Natural killer cell (primary cell): ENCODE measurements around the gene CAVIN2. TPM values are rescaled to one million over a fixed set of nuclear protein-coding genes. Genes with fewer than 3 reads are reported as not detected.
A peak's percentile ranks its signal among the peaks of the same experiment; 100 is the strongest.

Experiments
- ATAC-seq, 3 donors: fragments of 150-1000 bp in 2 of 3; fragments of 200-7000 bp in 1 of 3; cut with Tn5 transposase; 1 replicate in 1 of 3; 2 replicates in 2 of 3; pipeline ENCODE4 v1.10.0; 2021; ENCODE audit warnings: mild to moderate bottlenecking in 2 of 3, moderate library complexity in 2 of 3
- DNase-seq, 2 donors: peaks; one replicate each; pipeline versions ENCODE4 v3.0.0 to v3.0.0-alpha.2; 2013 to 2021; ENCODE audit warnings: mixed read lengths in 1 of 2
- H3K27ac ChIP-seq: one replicate; pipeline ENCODE4 v1.5.1; 2013; ENCODE audit warnings: mild to moderate bottlenecking, low read length
- H3K27me3 ChIP-seq: one replicate; pipeline ENCODE4 v1.6.1; 2013; ENCODE audit warnings: low read length; ENCODE audit not compliant: control insufficient read depth, insufficient read depth
- H3K36me3 ChIP-seq: one replicate; pipeline ENCODE4 v1.6.1; 2013; ENCODE audit warnings: low read length; ENCODE audit not compliant: control insufficient read depth, insufficient read depth
- H3K4me1 ChIP-seq: one replicate; pipeline ENCODE4 v1.6.1; 2013; ENCODE audit warnings: low read length; ENCODE audit not compliant: control insufficient read depth, insufficient read depth
- H3K4me3 ChIP-seq: one replicate; pipeline ENCODE4 v1.5.1; 2013; ENCODE audit warnings: low read length
- H3K9me3 ChIP-seq: one replicate; pipeline ENCODE4 v1.6.1; 2013; ENCODE audit warnings: low read length; ENCODE audit not compliant: control insufficient read depth, insufficient read depth
- H3K27ac Mint-ChIP-seq, 2 donors: one replicate each; pipeline ENCODE4 v1.8.0; 2022; ENCODE audit warnings: mild to moderate bottlenecking in 2 of 2, mixed read lengths in 2 of 2, moderate library complexity in 1 of 2
- H3K27me3 Mint-ChIP-seq, 2 donors: one replicate each; pipeline ENCODE4 v1.8.0; 2022; ENCODE audit warnings: low read depth in 2 of 2, mixed read lengths in 2 of 2
- H3K36me3 Mint-ChIP-seq: one replicate; pipeline ENCODE4 v1.8.0; 2022; ENCODE audit warnings: mixed read lengths
- H3K4me1 Mint-ChIP-seq, 2 donors: one replicate each; pipeline ENCODE4 v1.8.0; 2022; ENCODE audit warnings: mixed read lengths in 2 of 2
- H3K4me3 Mint-ChIP-seq: one replicate; pipeline ENCODE4 v1.8.0; 2022; ENCODE audit warnings: mild to moderate bottlenecking, moderate library complexity, mixed read lengths
- H3K9me3 Mint-ChIP-seq, 2 donors: one replicate each; pipeline ENCODE4 v1.8.0; 2022; ENCODE audit warnings: mixed read lengths in 2 of 2
- CTCF ChIP-seq: fragments of 200-600 bp; IDR thresholded peaks from one replicate; pipeline ENCODE4 v1.8.0; 2022; ENCODE audit warnings: antibody characterized with exemption
- WGBS: methylation state at CpG from one replicate; pipeline ENCODE4 v1.1.7; 2013; ENCODE audit warnings: missing lambda C conversion rate; ENCODE audit not compliant: insufficient coverage; 5-methylcytosine and 5-hydroxymethylcytosine counted together
- intact Hi-C: fragments of 100-400 bp; cut with micrococcal nuclease; formaldehyde crosslinking; loops from one replicate; pipeline ENCODE4 v1.14.2; 2022
- total RNA-seq, 4 donors: library from RNA; stranded (reverse); fragments of 120-200 nt in 1 of 4; gene quantifications; one replicate each; pipeline versions ENCODE4 v1.2.3 to v1.2.4, GENCODE V29; 2013 to 2022

Gene CAVIN2
- total RNA-seq, 3 donors from 2014 or later (not counting 1 experiment from before 2014, with no cell fraction given), result 1.9 to 23.7 (median 9.9) TPM

GRCh38 chr2:191836853-191837769 lies 9.8 kb downstream of the CAVIN2 start:
- 35% methylated on average over 9 of the region's 9 CpGs for WGBS
- H3K27me3 Mint-ChIP-seq, result peaks cover 0 to 2% of the 10 kb centered on the region in 2 donors
- no peaks in the 10 kb centered on the region for H3K9me3 Mint-ChIP-seq
- H3K36me3 ChIP-seq, result no peaks in the 10 kb centered on the region
- no peaks in the 10 kb centered on the region for H3K27me3 ChIP-seq
- DNase-seq (no peak), ATAC-seq (no peak)
- peaks cover 10% of the 10 kb centered on the region for H3K4me1 ChIP-seq
- peak overlapping the region in 1 of 2 donors; percentile 47 for H3K27ac Mint-ChIP-seq
- no peaks in the 10 kb centered on the region for H3K9me3 ChIP-seq
- TF ChIP-seq CTCF, result no peak
- H3K4me3 Mint-ChIP-seq, result no peak overlapping the region
- H3K36me3 Mint-ChIP-seq, result no peaks in the 10 kb centered on the region
- peaks cover 9 to 11% of the 10 kb centered on the region in 2 donors for H3K4me1 Mint-ChIP-seq
- intact Hi-C loops, result no loop called here
- H3K4me3 ChIP-seq, result no peak overlapping the region
- no peak overlapping the region for H3K27ac ChIP-seq

DNA sequence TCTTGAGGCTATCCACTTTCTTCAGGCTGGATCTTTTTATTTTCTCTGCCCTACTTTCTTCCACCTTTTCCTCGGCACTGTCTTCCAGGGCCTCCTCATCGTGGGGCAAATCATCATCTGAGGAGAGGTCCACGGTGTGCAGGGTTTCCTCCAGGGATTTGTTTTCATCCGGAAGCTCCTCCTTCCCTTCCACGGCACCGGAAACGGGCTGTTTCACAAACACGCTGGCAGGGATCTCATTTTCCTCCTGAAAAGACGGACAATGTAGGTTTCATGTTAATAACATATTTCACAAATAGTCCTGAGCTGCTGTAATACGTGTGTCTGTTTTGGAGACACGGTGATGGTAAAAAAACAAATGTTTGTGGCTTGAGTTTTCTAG lies 10.4 kb downstream of the CAVIN2 start:
- Histone ChIP-seq H3K27me3 (no peaks in the 10 kb centered on the region), H3K27ac (no peak overlapping the region), H3K4me1 (peaks cover 10% of the 10 kb centered on the region), H3K9me3 (no peaks in the 10 kb centered on the region), H3K36me3 (no peaks in the 10 kb centered on the region), H3K4me3 (no peak overlapping the region)
- DNase-seq, result no peak
- Mint-ChIP-seq H3K4me1 (peaks cover 9 to 11% of the 10 kb centered on the region in 2 donors), H3K9me3 (no peaks in the 10 kb centered on the region), H3K27me3 (peaks cover 0 to 2% of the 10 kb centered on the region in 2 donors), H3K36me3 (no peaks in the 10 kb centered on the region), H3K27ac (no peak overlapping the region), H3K4me3 (no peak overlapping the region)
- TF ChIP-seq CTCF, result no peak
- 86% methylated on average over 11 of the region's 11 CpGs for WGBS
- ATAC-seq, result no peak
- intact Hi-C loops, result no loop called here

- Mint-ChIP-seq H3K4me3 (no peak overlapping the region), H3K27ac (no peak overlapping the region), H3K36me3 (no peaks in the 10 kb centered on the region), H3K27me3 (peaks cover 0 to 2% of the 10 kb centered on the region in 2 donors), H3K9me3 (no peaks in the 10 kb centered on the region), H3K4me1 (peaks cover 9 to 11% of the 10 kb centered on the region in 2 donors)
- WGBS, result 95% methylated on average over 24 of the region's 28 CpGs
- no peak for ATAC-seq
- Histone ChIP-seq H3K9me3 (no peaks in the 10 kb centered on the region), H3K27me3 (no peaks in the 10 kb centered on the region), H3K4me1 (peaks cover 10% of the 10 kb centered on the region), H3K4me3 (no peak overlapping the region), H3K36me3 (no peaks in the 10 kb centered on the region), H3K27ac (no peak overlapping the region)
- intact Hi-C loops, result no loop called here
- no peak for DNase-seq
- TF ChIP-seq CTCF, result no peak
Observed at GRCh38 chr2:191835539-191836350, 11.1 kb downstream of the CAVIN2 start.
